ENCODE data around the gene FOXP1.

The FOXP1 gene

DNA sequence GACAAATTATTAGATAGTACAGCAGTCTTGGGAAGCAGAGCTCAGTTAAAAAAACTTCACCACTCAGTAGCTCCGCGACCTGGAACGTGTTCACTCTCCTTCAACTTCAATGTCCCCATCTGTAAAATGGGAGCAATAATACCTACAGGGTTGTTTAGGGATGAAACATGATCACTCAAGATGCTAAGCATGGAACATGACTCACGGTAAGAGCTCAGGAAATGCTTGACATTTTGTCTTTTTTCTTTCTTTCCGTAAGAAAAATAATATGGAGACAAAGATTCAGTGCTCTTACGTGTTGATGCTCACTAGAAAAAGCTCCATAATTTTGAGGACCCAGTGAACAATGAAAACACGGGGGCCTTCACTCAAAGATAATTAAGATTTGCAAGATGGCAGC is 664.4 kb downstream of the FOXP1 start:
- FAIRE-seq: no peak

DNA sequence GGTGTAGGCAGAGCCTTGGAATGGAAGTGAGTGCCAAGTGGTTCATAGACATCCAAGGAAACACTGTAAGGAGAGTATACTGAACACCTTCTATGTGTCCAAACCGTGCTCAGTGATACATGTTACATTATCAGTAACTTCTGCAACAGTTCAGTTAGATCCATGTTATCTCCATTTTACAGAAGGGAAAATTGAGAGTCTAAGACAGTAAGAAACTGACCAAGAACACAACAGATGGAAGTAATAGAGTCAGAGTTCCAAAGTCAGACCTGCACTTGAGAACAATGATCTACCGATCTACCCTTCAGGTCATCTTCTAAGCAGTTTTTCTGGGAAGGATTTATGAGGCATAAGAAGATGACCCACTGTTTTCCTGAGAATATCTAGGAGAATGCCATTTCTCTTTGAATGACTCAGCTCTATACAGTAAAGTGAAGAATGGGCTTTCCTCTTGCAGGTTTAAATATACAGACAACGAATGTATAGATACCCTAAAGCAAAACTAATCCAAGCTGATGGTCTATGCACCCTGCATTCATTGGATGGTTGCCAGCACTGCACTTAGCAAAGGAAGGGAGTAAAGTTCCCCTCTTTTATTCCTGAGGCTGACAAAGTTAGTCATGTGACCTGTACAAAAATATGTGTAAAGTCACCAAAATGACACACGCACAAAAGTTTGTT is 667.0 kb downstream of the FOXP1 start:
- FAIRE-seq: no peak

More for the DNA sequence above, 664.4 kb downstream of the FOXP1 start:
- DNase-seq (ENCODE audit: insufficient read length, low spot score): no peak

DNA sequence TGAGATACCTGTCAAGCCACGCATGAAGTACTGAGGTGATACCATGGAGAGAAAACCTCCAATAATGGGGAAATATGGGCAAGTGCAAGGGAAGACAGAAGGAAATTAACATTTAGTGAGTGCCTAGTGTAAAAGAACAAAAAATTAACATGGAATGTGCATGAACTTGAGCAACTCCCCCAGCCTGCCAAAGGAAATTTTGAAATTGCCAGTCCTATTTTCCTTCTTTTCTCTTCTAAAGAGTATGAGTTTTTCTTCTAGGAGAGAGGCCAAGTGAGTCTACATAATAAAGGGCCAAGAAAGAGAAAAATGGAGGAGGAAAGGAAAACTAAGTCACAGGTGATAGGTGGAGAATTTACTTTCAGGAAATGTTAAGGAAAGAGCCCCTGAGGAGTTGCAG is 668.7 kb downstream of the FOXP1 start:
- FAIRE-seq (no peak), DNase-seq (ENCODE audit: insufficient read length, low spot score) (no peak)

More for the DNA sequence above, 667.0 kb downstream of the FOXP1 start:
- DNase-seq (ENCODE audit: insufficient read length, low spot score): no peak

DNA sequence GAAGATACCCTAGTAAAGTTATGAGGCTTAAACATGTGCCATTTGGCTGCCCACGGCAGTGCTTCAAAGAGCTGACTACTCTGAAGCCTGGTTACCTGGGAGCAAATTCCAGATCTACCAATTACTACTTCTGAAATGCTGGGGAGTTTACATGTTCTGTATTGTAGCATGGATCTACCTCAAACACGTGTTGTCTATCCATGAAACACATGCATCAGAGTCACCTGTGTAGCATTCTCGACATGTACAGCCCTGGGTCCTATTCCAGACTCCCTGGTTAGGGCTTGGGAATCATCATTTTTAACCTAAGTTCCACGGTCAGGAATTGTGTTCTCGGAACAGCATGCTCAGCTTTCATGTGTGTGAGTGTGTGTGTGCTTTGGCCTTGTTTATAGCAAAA is 671.8 kb downstream of the FOXP1 start:
- no peak for DNase-seq (ENCODE audit: insufficient read length, low spot score)
- no peak for FAIRE-seq

DNA sequence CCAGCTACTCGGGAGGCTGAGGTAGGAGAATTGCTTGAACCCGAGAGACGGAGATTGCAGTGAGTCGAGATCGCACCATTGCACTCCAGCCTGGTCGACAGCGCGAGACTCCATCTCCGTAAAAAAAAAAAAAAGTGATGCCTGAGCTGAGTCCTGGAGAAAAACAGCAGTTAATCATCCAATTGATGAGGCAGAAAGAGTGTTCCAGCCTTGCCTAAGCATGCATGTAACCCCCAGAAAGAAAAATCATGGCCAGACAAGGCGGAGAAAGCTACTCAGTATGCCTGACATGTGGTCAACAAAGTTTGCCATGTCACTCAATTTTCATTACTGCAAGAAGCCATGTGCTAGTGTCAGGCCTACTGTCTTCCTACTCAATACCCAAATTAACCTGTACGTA is 678.0 kb downstream of the FOXP1 start:
- FAIRE-seq (no peak), DNase-seq (ENCODE audit: insufficient read length, low spot score) (no peak)

All from GM19239 (cell line).